ENCODE results near the gene BSND. TPM values are rescaled to one million over a fixed set of nuclear protein-coding genes. Genes with fewer than 3 reads are reported as not detected.

BSND gene
- polyA plus RNA-seq, 1 donor (not counting 4 experiments of a cell fraction or from before 2014, with no cell fraction given): not detected

- no peak overlapping the region for H3K4me2 ChIP-seq (ENCODE audit: control insufficient read depth, extremely low read depth, insufficient read depth, low read depth, low read length)
- no peak for DNase-seq (ENCODE audit: low read depth, low spot score)
- peaks cover 47% of the 10 kb centered on the region for H4K20me1 ChIP-seq (ENCODE audit: control insufficient read depth, extremely low read depth, insufficient read depth, low read length)
- TF ChIP-seq EZH2 (IDR thresholded peaks at IDR 0.05; ENCODE audit: low read length): no peak
- no peak for TF ChIP-seq CTCF (optimal IDR thresholded peaks at IDR 0.05 in 1 of 3, IDR thresholded peaks at IDR 0.05 in 1 of 3, conservative IDR thresholded peaks at IDR 0.05 in 1 of 3; ENCODE audit: extremely low read depth in 1 of 3, insufficient read depth in 2 of 3, low read length in 3 of 3)
- no peak overlapping the region for H3K9ac ChIP-seq (ENCODE audit: control insufficient read depth, extremely low read depth, insufficient read depth, low read length)
- no peak overlapping the region for H2AFZ ChIP-seq (ENCODE audit: control insufficient read depth, low read length)
- H3K27ac ChIP-seq (ENCODE audit: control insufficient read depth, insufficient read depth, low read length): no peak overlapping the region
- FAIRE-seq: no peak
- H3K9me1 ChIP-seq (ENCODE audit: control insufficient read depth, extremely low read depth, insufficient read depth, low read length): peaks cover 9% of the 10 kb centered on the region
- no peaks in the 10 kb centered on the region for H3K27me3 ChIP-seq (ENCODE audit: control insufficient read depth, extremely low read depth, insufficient read depth, low read length)
- H3K4me1 ChIP-seq (ENCODE audit: control insufficient read depth, extremely low read depth, insufficient read depth, low read length): peaks cover 21% of the 10 kb centered on the region
- peaks cover 90% of the 10 kb centered on the region for H3K79me2 ChIP-seq (ENCODE audit: control insufficient read depth, insufficient read depth, low read length)
- no peak overlapping the region for H3K4me3 ChIP-seq (ENCODE audit: control insufficient read depth in 2 of 3, extremely low read depth in 1 of 3, insufficient read depth in 2 of 3, low read depth in 1 of 3, low read length in 3 of 3)
- dilution Hi-C loops (cut with MboI; ENCODE audit: extremely low pct_ligation_motif_present, low sequenced_read_pairs): no loop called here
- no peaks in the 10 kb centered on the region for H3K9me3 ChIP-seq (ENCODE audit: control insufficient read depth, low read depth, low read length)
- H3K36me3 ChIP-seq (ENCODE audit: control insufficient read depth in 2 of 2, extremely low read depth in 1 of 2, insufficient read depth in 2 of 2, low read length in 2 of 2): peaks cover 55 to 76% of the 10 kb centered on the region in 2 experiments
Measured at GRCh38 chr1:55049914-55050278, 51.2 kb downstream of the BSND start.

- dilution Hi-C loops (cut with MboI; ENCODE audit: extremely low pct_ligation_motif_present, low sequenced_read_pairs): no loop called here
- peak; percentile 91 for FAIRE-seq
- Histone ChIP-seq H3K9ac (ENCODE audit: control insufficient read depth, extremely low read depth, insufficient read depth, low read length) (no peak overlapping the region), H3K27me3 (ENCODE audit: control insufficient read depth, extremely low read depth, insufficient read depth, low read length) (no peaks in the 10 kb centered on the region), H4K20me1 (ENCODE audit: control insufficient read depth, extremely low read depth, insufficient read depth, low read length) (peaks cover 45% of the 10 kb centered on the region), H2AFZ (ENCODE audit: control insufficient read depth, low read length) (no peak overlapping the region), H3K9me1 (ENCODE audit: control insufficient read depth, extremely low read depth, insufficient read depth, low read length) (peaks cover 9% of the 10 kb centered on the region), H3K4me1 (ENCODE audit: control insufficient read depth, extremely low read depth, insufficient read depth, low read length) (peaks cover 21% of the 10 kb centered on the region), H3K9me3 (ENCODE audit: control insufficient read depth, low read depth, low read length) (no peaks in the 10 kb centered on the region), H3K36me3 (ENCODE audit: control insufficient read depth in 2 of 2, extremely low read depth in 1 of 2, insufficient read depth in 2 of 2, low read length in 2 of 2) (peaks cover 56 to 72% of the 10 kb centered on the region in 2 experiments), H3K4me2 (ENCODE audit: control insufficient read depth, extremely low read depth, insufficient read depth, low read depth, low read length) (no peak overlapping the region), H3K79me2 (ENCODE audit: control insufficient read depth, insufficient read depth, low read length) (peaks cover 88% of the 10 kb centered on the region), H3K27ac (ENCODE audit: control insufficient read depth, insufficient read depth, low read length) (no peak overlapping the region), H3K4me3 (ENCODE audit: control insufficient read depth in 2 of 3, extremely low read depth in 1 of 3, insufficient read depth in 2 of 3, low read depth in 1 of 3, low read length in 3 of 3) (no peak overlapping the region)
- TF ChIP-seq CTCF (optimal IDR thresholded peaks at IDR 0.05 in 1 of 3, IDR thresholded peaks at IDR 0.05 in 1 of 3, conservative IDR thresholded peaks at IDR 0.05 in 1 of 3; ENCODE audit: extremely low read depth in 1 of 3, insufficient read depth in 2 of 3, low read length in 3 of 3) (no peak), EZH2 (IDR thresholded peaks at IDR 0.05; ENCODE audit: low read length) (no peak)
- DNase-seq (ENCODE audit: low read depth, low spot score): no peak
Measured at GRCh38 chr1:55050283-55050682, 51.5 kb downstream of the BSND start.
